Gastrocnemius medialis (tissue), 4 donors: ENCODE data around the gene USP15. TPM values are rescaled to one million over a fixed set of nuclear protein-coding genes. Genes with fewer than 3 reads are reported as not detected.

Experiments
- ATAC-seq, 2 donors: fragments of 150-250 bp; one replicate each; pipeline ENCODE4 v1.9.1; 2016
- DNase-seq, 2 donors: peaks; one replicate each; pipeline ENCODE4 v3.0.0-alpha.2; 2019
- H3K27ac ChIP-seq, 4 donors: fragments of 200-600 bp; sonication (generic); 1 replicate in 1 of 4; 2 replicates in 3 of 4; pipeline ENCODE4 v1.5.1; 2016 to 2018; ENCODE audit warnings: mild to moderate bottlenecking in 2 of 4, moderate library complexity in 1 of 4
- H3K27me3 ChIP-seq, 3 donors: fragments of 200-600 bp; sonication (generic) in 2 of 3; 1 replicate in 1 of 3; 2 replicates in 2 of 3; pipeline versions ENCODE4 v1.5.1 to v1.6.0; 2016 to 2019; ENCODE audit warnings: mild to moderate bottlenecking in 1 of 3, moderate library complexity in 1 of 3
- H3K36me3 ChIP-seq, 2 donors: fragments of 200-600 bp; sonication (generic) in 1 of 2; one replicate each; pipeline ENCODE4 v1.5.1; 2017 to 2018
- H3K4me1 ChIP-seq, 2 donors: fragments of 200-600 bp; sonication (generic) in 1 of 2; one replicate each; pipeline ENCODE4 v1.5.1; 2016 to 2017; ENCODE audit warnings: mild to moderate bottlenecking in 2 of 2
- H3K4me3 ChIP-seq, 4 donors: fragments of 200-600 bp; sonication (generic) in 3 of 4; 1 replicate in 1 of 4; 2 replicates in 3 of 4; pipeline ENCODE4 v1.5.1; 2016 to 2019; ENCODE audit warnings: mild to moderate bottlenecking in 2 of 4
- H3K9me3 ChIP-seq, 3 donors: fragments of 200-600 bp; sonication (generic) in 2 of 3; 1 replicate in 1 of 3; 2 replicates in 2 of 3; pipeline ENCODE4 v1.5.1; 2016 to 2019
- CTCF ChIP-seq, 5 experiments: fragments of 450-650 bp in 3 of 5; fragments of 200-600 bp in 2 of 5; sonication (generic) in 2 of 5; IDR thresholded peaks in 4 of 5; conservative IDR thresholded peaks in 1 of 5; 1 replicate in 4 of 5; 2 replicates in 1 of 5; pipeline ENCODE4 v1.5.1; 2016 to 2019; ENCODE audit warnings: antibody characterized with exemption in 5 of 5, mild to moderate bottlenecking in 3 of 5, moderate library complexity in 3 of 5
- POLR2A ChIP-seq, 2 donors: fragments of 450-650 bp; IDR thresholded peaks; one replicate each; pipeline ENCODE4 v1.6.1; 2017; ENCODE audit warnings: antibody characterized with exemption in 2 of 2, mild to moderate bottlenecking in 2 of 2, moderate library complexity in 2 of 2
- in situ Hi-C, 4 donors: fragments of 200-750 bp; cut with MboI; loops; one replicate each; pipeline versions ENCODE4 v1.15.0 to v1.8.0; 2017; ENCODE audit warnings: low sequenced_read_pairs in 4 of 4
- intact Hi-C: fragments of 100-400 bp; cut with DNase I; formaldehyde crosslinking; loops from one replicate; pipeline ENCODE4 v1.15.1; 2023; ENCODE audit warnings: low total_unique reads
- total RNA-seq, 4 donors: library from RNA; depleted of rRNA; stranded (reverse); fragments of >200 nt; gene quantifications; one replicate each; pipeline versions ENCODE4 v1.1.0 to v1.2.3, GENCODE V29; 2016

USP15 gene
- total RNA-seq, 4 donors from 2014 or later = 49.0 to 93.6 (median 50.6) TPM

GRCh38 chr12:62346817-62347216 lies 86.6 kb downstream of the USP15 start:
- in situ Hi-C loops = no loop called here
- intact Hi-C loops = no loop called here
- DNase-seq = no peak
- Histone ChIP-seq H3K9me3 (no peaks in the 10 kb centered on the region), H3K27me3 (no peaks in the 10 kb centered on the region), H3K4me3 (no peak overlapping the region), H3K27ac (no peak overlapping the region), H3K4me1 (no peaks in the 10 kb centered on the region), H3K36me3 (peaks cover 0 to 5% of the 10 kb centered on the region in 2 donors)
- ATAC-seq = no peak
- TF ChIP-seq POLR2A (IDR thresholded peaks at IDR 0.05) = no peak
- no peak for TF ChIP-seq CTCF (IDR thresholded peaks at IDR 0.05 in 4 of 5, conservative IDR thresholded peaks at IDR 0.05 in 1 of 5)

GRCh38 chr12:62347922-62348650 lies 87.9 kb downstream of the USP15 start:
- Histone ChIP-seq H3K27ac (no peak overlapping the region), H3K9me3 (no peaks in the 10 kb centered on the region), H3K4me1 (no peaks in the 10 kb centered on the region), H3K27me3 (no peaks in the 10 kb centered on the region), H3K4me3 (no peak overlapping the region), H3K36me3 (peaks cover 0 to 5% of the 10 kb centered on the region in 2 donors)
- DNase-seq (no peak), ATAC-seq (no peak)
- intact Hi-C loops (no loop called here), in situ Hi-C loops (no loop called here)
- no peak for TF ChIP-seq CTCF (IDR thresholded peaks at IDR 0.05 in 4 of 5, conservative IDR thresholded peaks at IDR 0.05 in 1 of 5)
- TF ChIP-seq POLR2A (IDR thresholded peaks at IDR 0.05) = no peak

- intact Hi-C loops = no loop called here
- Histone ChIP-seq H3K27ac (no peak overlapping the region), H3K36me3 (peaks cover 0 to 5% of the 10 kb centered on the region in 2 donors), H3K4me3 (no peak overlapping the region), H3K9me3 (no peaks in the 10 kb centered on the region), H3K4me1 (peaks cover 3 to 9% of the 10 kb centered on the region in 2 donors), H3K27me3 (no peaks in the 10 kb centered on the region)
- ATAC-seq = no peak
- TF ChIP-seq CTCF (IDR thresholded peaks at IDR 0.05 in 4 of 5, conservative IDR thresholded peaks at IDR 0.05 in 1 of 5) (no peak), POLR2A (IDR thresholded peaks at IDR 0.05) (no peak)
- DNase-seq = no peak
- in situ Hi-C loops = no loop called here
These were observed 90.3 kb downstream of the USP15 start for GRCh38 chr12:62350554-62350953.

GRCh38 chr12:62351326-62351725 lies 91.1 kb downstream of the USP15 start:
- TF ChIP-seq CTCF (IDR thresholded peaks at IDR 0.05 in 4 of 5, conservative IDR thresholded peaks at IDR 0.05 in 1 of 5) (no peak), POLR2A (IDR thresholded peaks at IDR 0.05) (no peak)
- ATAC-seq (no peak), DNase-seq (no peak)
- Histone ChIP-seq H3K4me1 (peaks cover 3 to 9% of the 10 kb centered on the region in 2 donors), H3K27me3 (no peaks in the 10 kb centered on the region), H3K4me3 (no peak overlapping the region), H3K27ac (no peak overlapping the region), H3K9me3 (no peaks in the 10 kb centered on the region), H3K36me3 (peaks cover 0 to 8% of the 10 kb centered on the region in 2 donors)
- intact Hi-C loops = no loop called here
- in situ Hi-C loops = no loop called here
